Stimulated activated CD4-positive, alpha-beta T cell treated with anti-CD3 and anti-CD28 coated beads, Interleukin-15, amount 100 ng/mL, for 24 hours (primary cell): ENCODE measurements around the gene LRRIQ4.

ENCODE experiments used
- DNase-seq: peaks from one replicate; pipeline ENCODE4 v3.0.0-alpha.2; 2020

The LRRIQ4 gene

DNA sequence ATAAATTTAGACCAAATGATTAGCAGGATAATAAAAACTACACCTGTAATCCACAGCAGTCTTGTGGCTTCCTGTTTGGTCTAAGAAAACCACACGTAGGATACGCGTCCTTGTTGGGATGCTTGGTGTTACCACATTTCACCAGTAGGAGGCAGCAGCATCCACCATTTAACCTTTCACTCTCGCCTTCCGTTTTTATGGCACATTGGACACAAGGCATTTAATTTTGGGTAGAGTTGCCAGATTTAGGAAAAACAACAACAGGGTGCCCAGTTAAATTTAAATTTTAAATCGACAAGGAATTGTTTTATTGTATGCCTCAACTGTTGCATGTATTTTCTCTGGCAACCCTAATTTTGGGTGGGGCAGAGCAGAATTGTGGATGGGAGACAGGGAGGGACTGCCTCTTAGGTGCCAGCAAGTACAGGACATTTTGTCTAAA lies 50.8 kb downstream of the LRRIQ4 start:
- DNase-seq, result peak; percentile 75

- no peak for DNase-seq
These were observed 51.6 kb downstream of the LRRIQ4 start for GRCh38 chr3:169864270-169864669.

GRCh38 chr3:169865176-169865767 lies 52.6 kb downstream of the LRRIQ4 start:
- DNase-seq, result peak; percentile 14

DNA sequence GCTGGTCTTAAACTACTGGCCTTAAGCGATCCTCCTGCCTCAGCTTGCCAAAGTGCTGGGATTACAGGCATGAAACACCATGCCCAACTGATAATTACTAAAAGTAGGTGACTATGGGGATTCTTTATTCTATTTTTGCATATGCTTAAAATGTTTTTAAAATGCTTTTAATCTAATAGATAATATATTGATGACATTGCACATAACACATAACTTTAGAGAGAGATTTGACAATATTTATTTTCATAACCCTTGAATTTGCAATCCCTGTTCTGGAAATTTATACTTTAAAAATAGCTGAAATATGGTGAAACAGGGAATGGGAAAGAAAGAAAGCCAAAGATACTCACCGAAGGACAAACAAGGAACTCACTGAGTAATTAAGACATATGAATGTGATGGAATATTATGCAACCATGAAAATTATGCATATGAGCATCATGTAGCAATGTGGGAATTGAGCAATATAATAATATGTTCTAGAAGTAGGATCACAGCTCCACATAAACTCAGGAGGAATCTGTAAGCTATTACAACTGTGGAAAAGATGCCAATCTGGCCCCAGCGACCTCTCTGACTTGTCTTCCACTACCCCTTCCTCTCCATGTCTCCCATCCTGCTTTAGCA lies 55.0 kb downstream of the LRRIQ4 start:
- no peak for DNase-seq

DNA sequence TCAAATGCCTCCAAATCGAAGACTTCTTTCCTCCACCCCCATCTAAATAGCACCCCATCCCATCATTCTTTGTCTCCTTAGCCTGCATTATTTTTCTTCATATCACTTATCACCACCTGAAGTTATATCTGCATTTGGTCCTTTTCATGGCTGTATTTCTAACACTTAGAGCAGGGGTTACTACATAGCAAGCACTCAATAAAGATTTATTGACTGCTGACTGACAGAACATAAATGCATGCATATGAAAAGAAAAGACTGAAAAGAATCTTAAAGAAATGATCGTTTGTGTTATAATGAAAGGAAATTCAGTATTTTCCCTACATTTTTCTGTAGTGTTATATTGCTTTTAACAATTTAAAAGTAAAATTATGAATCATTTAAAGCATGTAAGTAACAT lies 55.7 kb downstream of the LRRIQ4 start:
- no peak for DNase-seq

DNA sequence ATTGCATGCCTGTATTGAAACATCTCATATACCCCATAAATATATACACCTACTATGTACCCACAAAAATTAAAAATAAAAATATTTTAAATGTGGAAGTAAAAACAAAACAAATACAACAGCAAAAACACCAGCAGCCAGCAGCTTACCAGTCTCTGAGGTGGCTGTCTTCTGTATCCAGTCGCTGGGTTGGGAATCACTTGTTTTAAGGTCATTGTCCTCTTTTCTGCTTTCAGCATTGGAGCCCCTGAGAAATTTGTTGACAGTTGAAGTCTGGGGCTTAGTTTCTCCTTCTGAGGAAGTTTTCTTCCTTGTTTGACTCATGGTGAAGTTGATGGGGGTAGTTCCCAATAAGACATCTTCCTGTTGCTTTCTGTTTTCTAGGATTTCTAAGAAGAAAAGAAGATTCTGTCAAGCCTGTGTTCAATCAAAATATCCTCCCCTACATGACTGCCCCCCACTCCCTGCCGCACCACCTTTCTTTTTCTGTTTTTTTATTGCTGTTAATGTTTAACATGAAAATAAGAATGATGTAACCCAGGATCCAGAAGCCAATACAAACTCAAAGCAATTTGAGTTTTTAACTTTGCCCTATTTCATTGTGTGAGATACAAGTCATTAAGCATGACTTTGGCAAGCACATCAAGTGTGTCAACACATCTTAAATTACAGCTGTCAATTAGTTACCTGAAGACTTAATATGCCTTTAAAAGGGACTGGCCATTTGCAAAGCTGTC lies 57.0 kb downstream of the LRRIQ4 start, which contains the start of gene LRRC31:
Gene LRRC31, minus strand, starts transcription at position 452 of the 737 bp plus-strand sequence. Its CDS starts 128 bp downstream, at position 324.
- DNase-seq, result no peak

DNA sequence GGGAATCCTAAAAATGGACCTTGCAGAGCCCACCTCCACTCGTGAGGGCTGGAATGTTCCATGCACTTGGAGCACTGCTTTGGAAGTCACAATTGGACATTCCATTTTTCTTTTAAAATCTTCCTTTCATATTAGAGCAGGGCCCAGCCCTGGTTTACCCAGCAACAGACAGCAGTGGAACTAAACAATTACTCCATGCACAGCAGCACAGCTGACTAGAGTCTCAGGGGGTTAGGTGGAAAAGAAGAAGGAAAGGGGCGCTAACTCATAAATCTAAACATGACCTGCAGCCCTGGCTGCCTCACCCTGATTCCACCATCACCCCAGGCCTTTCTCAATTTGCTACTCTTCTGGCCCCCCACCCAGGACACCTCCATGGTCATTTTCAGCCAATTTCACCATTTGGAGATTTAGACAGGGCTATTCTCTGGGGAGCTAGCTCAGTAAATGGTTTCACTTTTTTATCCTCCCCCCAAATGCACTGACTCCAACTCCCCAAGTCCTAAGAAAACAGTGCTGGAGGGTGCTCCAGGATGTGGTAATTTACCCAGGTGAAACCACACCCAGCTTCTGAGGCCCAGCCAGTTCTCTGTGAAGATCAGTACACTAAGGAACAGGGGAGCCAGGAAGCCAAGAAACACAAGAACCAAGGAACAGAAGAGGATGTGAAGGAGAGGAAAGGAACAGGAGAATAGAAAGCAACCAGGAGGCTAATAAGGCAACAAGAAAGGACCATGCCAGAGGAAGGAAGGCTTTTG lies 58.6 kb downstream of the LRRIQ4 start:
- DNase-seq, result no peak

DNA sequence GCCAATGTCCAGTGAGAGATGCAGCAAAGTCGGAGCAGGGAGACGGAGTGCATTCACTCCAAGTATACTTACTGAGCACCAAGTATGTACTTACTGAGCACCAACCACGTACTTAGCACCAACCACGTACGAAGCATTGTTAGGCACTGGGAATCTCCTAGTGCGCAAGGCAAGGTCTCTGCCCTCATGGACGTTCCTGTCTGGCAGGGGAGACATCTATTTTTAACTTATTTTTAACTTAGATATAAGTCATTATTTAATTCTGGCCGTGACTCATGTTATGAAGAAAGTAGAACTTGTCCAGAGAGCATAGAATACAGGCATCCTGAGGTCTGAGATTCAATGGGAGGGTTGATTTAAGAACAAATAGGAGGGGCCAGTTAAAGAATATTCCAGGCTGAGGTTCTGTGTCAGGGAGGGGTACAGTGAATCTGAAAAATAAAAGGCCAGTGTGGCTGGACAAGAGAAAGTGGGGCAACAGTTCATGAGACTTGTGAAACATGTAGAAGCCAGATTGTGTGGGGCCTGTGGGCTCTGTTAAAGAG lies 66.4 kb downstream of the LRRIQ4 start:
- no peak for DNase-seq

- DNase-seq, result no peak
These were observed 67.3 kb downstream of the LRRIQ4 start for GRCh38 chr3:169879845-169880575.

DNA sequence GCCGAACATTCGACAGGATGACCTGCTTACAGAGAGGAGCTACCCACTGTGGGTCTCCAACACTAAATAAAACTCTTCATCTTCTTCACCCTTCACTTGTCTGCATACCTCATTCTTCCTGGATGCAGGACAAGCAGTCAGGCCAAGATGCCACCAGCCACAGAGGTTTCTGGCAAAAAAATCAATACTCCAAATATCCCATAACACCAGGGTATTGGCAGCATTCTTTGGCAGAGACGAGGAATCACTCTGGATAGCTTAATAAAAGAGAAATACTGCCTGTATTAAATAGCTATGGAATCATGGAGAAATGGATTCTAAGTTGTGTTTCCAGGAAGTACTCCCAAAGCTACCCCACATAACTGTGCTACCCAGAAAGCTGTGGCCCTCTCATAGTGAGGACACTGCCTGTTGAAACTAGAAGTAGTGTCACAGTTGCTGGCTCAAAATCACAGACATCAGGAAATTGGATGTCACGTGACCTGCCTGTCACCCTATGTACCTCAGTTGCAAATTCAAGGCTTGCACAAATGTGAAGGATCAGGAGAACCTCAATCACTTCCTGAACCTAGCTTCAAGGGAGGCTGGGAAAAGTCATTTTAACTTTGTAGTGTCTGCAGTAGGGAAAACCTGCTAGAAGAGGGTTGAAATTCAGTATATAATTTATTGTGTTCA lies 68.0 kb downstream of the LRRIQ4 start:
- no peak for DNase-seq

DNA sequence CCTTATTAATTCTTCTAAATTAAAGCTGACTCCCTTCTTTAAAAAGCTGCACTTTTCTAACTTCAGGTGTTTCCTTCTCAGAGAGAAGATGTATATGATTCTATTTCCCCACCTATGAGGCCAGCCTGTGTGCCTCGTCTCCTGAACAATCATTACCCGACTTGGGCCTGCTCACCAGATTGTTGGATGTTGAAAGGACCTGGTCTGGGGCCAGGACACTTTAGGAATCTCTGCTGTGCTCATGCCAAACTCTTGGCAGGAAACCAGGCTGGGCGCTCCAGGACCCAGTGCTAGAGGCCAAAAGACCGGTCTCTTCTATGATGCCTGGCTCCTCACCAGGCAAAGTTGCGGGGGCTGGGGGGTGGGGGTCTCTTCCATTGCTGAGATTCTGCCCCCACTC lies 74.0 kb downstream of the LRRIQ4 start:
- DNase-seq, result no peak
